ENCODE results near the gene CLCA1.

DNA sequence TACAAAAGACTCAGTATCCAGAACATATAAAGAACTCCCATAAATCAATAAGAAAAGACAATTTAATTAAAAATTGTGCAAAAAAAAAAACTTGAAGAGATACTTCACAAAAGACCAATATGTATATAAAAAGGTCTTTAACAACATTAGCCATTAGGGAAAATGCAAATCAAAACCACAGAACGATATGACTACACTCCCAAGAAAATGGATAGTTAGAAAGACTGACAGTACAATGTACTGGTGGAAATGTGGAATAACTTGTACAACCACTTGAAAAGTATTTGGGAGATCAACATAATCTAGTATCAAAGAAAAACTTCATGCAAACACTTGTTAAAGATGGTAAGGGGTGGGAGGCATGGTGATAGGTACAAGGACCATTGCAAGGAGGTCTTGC lies 3.9 kb upstream of the CLCA1 start:
- TF ChIP-seq, protein P1, sequence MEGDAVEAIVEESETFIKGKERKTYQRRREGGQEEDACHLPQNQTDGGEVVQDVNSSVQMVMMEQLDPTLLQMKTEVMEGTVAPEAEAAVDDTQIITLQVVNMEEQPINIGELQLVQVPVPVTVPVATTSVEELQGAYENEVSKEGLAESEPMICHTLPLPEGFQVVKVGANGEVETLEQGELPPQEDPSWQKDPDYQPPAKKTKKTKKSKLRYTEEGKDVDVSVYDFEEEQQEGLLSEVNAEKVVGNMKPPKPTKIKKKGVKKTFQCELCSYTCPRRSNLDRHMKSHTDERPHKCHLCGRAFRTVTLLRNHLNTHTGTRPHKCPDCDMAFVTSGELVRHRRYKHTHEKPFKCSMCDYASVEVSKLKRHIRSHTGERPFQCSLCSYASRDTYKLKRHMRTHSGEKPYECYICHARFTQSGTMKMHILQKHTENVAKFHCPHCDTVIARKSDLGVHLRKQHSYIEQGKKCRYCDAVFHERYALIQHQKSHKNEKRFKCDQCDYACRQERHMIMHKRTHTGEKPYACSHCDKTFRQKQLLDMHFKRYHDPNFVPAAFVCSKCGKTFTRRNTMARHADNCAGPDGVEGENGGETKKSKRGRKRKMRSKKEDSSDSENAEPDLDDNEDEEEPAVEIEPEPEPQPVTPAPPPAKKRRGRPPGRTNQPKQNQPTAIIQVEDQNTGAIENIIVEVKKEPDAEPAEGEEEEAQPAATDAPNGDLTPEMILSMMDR (IDR thresholded peaks at IDR 0.05), result no peak
- TF ChIP-seq POLR2A (IDR thresholded peaks at IDR 0.05), result no peak
